GM23338 (cell line): ENCODE results near the gene TUG1. TPM values are rescaled to one million over a fixed set of nuclear protein-coding genes. Genes with fewer than 3 reads are reported as not detected.

ENCODE experiments used
- ATAC-seq: fragments of 200-7000 bp; cut with Tn5 transposase; 3 replicates; pipeline ENCODE4 v1.9.1; 2020
- DNase-seq: peaks from one replicate; pipeline ENCODE4 v3.0.0-alpha.2; 2015; ENCODE audit warnings: low spot score
- H2AFZ ChIP-seq: fragments of 200-600 bp; sonication (generic); 2 replicates; pipeline ENCODE4 v1.8.0; 2016; ENCODE audit warnings: antibody characterized with exemption, mild to moderate bottlenecking, moderate library complexity
- H3F3A ChIP-seq: fragments of 200-600 bp; sonication (generic); replicated peaks from 2 replicates; pipeline ENCODE4 v1.8.0; 2017; ENCODE audit warnings: antibody characterized with exemption, mixed run types, low read depth
- H3K27ac ChIP-seq: fragments of 200-600 bp; sonication (generic); 2 replicates; pipeline ENCODE4 v1.6.1; 2016; ENCODE audit warnings: low read depth
- H3K27me3 ChIP-seq: fragments of 200-600 bp; sonication (generic); 2 replicates; pipeline ENCODE4 v1.8.0; 2016; ENCODE audit warnings: mild to moderate bottlenecking, mixed run types, moderate library complexity; ENCODE audit not compliant: insufficient read depth
- H3K36me3 ChIP-seq: fragments of 200-600 bp; sonication (generic); 2 replicates; pipeline ENCODE4 v1.8.0; 2016; ENCODE audit warnings: mild to moderate bottlenecking; ENCODE audit not compliant: insufficient read depth
- H3K4me1 ChIP-seq: fragments of 200-600 bp; sonication (generic); 2 replicates; pipeline ENCODE4 v1.8.0; 2016; ENCODE audit warnings: mild to moderate bottlenecking, moderate library complexity; ENCODE audit not compliant: insufficient read depth
- H3K4me2 ChIP-seq: fragments of 200-600 bp; sonication (generic); 2 replicates; pipeline ENCODE4 v1.7.1; 2017; ENCODE audit warnings: mixed run types
- H3K4me3 ChIP-seq: fragments of 200-600 bp; sonication (generic); 2 replicates; pipeline ENCODE4 v1.6.1; 2016; ENCODE audit warnings: mixed run types
- H3K79me2 ChIP-seq: fragments of 200-600 bp; sonication (generic); replicated peaks from 2 replicates; pipeline ENCODE4 v1.8.0; 2017; ENCODE audit warnings: mild to moderate bottlenecking; ENCODE audit not compliant: insufficient read depth
- H3K9me2 ChIP-seq: fragments of 200-600 bp; sonication (generic); 2 replicates; pipeline ENCODE4 v1.8.0; 2017; ENCODE audit not compliant: insufficient read depth
- H4K20me1 ChIP-seq: fragments of 200-600 bp; sonication (generic); replicated peaks from 2 replicates; pipeline ENCODE4 v1.8.0; 2017; ENCODE audit warnings: mild to moderate bottlenecking; ENCODE audit not compliant: insufficient read depth
- H3K27ac Mint-ChIP-seq: 2 replicates; pipeline ENCODE4 v1.8.0; 2020; ENCODE audit warnings: inconsistent platforms, mild to moderate bottlenecking, moderate library complexity, mixed read lengths
- H3K27me3 Mint-ChIP-seq: 3 replicates; pipeline ENCODE4 v1.8.0; 2022; ENCODE audit warnings: low read depth, mild to moderate bottlenecking, moderate library complexity, mixed read lengths, inconsistent platforms; ENCODE audit not compliant: insufficient read depth, poor library complexity
- H3K36me3 Mint-ChIP-seq: 3 replicates; pipeline ENCODE4 v1.8.0; 2021; ENCODE audit warnings: low read depth, mild to moderate bottlenecking, inconsistent platforms, moderate library complexity, mixed read lengths
- H3K4me1 Mint-ChIP-seq: 3 replicates; pipeline ENCODE4 v1.8.0; 2020; ENCODE audit warnings: mild to moderate bottlenecking, inconsistent platforms, mixed read lengths
- H3K4me3 Mint-ChIP-seq: 3 replicates; pipeline ENCODE4 v1.8.0; 2021; ENCODE audit warnings: moderate library complexity, mild to moderate bottlenecking, inconsistent platforms, mixed read lengths
- H3K9me3 Mint-ChIP-seq: 3 replicates; pipeline ENCODE4 v1.8.0; 2020; ENCODE audit warnings: moderate library complexity, mild to moderate bottlenecking, inconsistent platforms, mixed read lengths
- CREB1 ChIP-seq: fragments of 250-450 bp; sonication (Bioruptor Pico); IDR thresholded peaks from 2 replicates; pipeline ENCODE4 v1.5.0; 2020; ENCODE audit warnings: low read depth, mild to moderate bottlenecking, moderate library complexity
- ETS1 ChIP-seq: IDR thresholded peaks from 2 replicates; pipeline ENCODE4 v1.6.1; 2016; ENCODE audit warnings: antibody characterized with exemption
- EZH2 ChIP-seq: fragments of 200-600 bp; sonication (generic); IDR thresholded peaks from one replicate; pipeline ENCODE4 v1.8.0; 2017; ENCODE audit warnings: antibody characterized with exemption, mild to moderate bottlenecking, low read depth; ENCODE audit not compliant: unreplicated experiment
- EZH2phosphoT487 ChIP-seq: fragments of 200-600 bp; sonication (generic); IDR thresholded peaks from one replicate; pipeline ENCODE4 v1.8.1; 2018; ENCODE audit warnings: antibody characterized with exemption; ENCODE audit not compliant: unreplicated experiment
- JUNB ChIP-seq: IDR thresholded peaks from one replicate; pipeline ENCODE4 v1.6.1; 2016; ENCODE audit warnings: antibody characterized with exemption; ENCODE audit not compliant: unreplicated experiment
- NANOG ChIP-seq: IDR thresholded peaks from 2 replicates; pipeline ENCODE4 v1.6.1; 2016; ENCODE audit warnings: antibody characterized with exemption, borderline replicate concordance
- POLR2AphosphoS5 ChIP-seq: IDR thresholded peaks from 2 replicates; pipeline ENCODE4 v1.6.1; 2016; ENCODE audit warnings: antibody characterized with exemption, low read depth
- STAT1 ChIP-seq: IDR thresholded peaks from one replicate; pipeline ENCODE4 v1.6.1; 2016; ENCODE audit warnings: antibody characterized with exemption; ENCODE audit not compliant: unreplicated experiment
- ZNF114 ChIP-seq: fragments of 250-450 bp; sonication (Bioruptor Pico); IDR thresholded peaks from 2 replicates; pipeline ENCODE4 v1.5.0; 2020; ENCODE audit warnings: mild to moderate bottlenecking, moderate library complexity
- long read RNA-seq: library from polyadenylated mRNA; unstranded; transcript quantifications from one replicate; pipeline ENCODE4 v2.0.0, GENCODE V29; 2020; ENCODE audit not compliant: unreplicated experiment
- polyA plus RNA-seq: library from polyadenylated mRNA; unstranded; fragments of >200 nt; fragmentation: Nextera tagmentation; extraction: Ambion mirVana; gene quantifications from 2 replicates; pipeline ENCODE4 v1.2.1, GENCODE V29; 2016
- total RNA-seq: library from RNA; depleted of rRNA; stranded (reverse); fragments of >200 nt; shearing (Covaris generic); gene quantifications from 2 replicates; pipeline ENCODE4 v1.2.3, GENCODE V29; 2014; rRNA removed
- TF ChIP-seq, protein P1 (sequence below): IDR thresholded peaks from one replicate; pipeline ENCODE4 v1.6.1; 2018; ENCODE audit warnings: antibody characterized with exemption; ENCODE audit not compliant: unreplicated experiment
- TF ChIP-seq, protein P2 (sequence below), 2 experiments: fragments of 200-600 bp in 1 of 2; sonication (generic) in 1 of 2; conservative IDR thresholded peaks; 2 replicates each; pipeline versions ENCODE4 v1.5.1 to v1.6.1; 2016 to 2017; ENCODE audit warnings: antibody characterized with exemption in 2 of 2, low read depth in 2 of 2, mild to moderate bottlenecking in 2 of 2, moderate library complexity in 1 of 2
- TF ChIP-seq, protein P3 (sequence below): fragments of 250-450 bp; sonication (Bioruptor Pico); IDR thresholded peaks from 2 replicates; pipeline ENCODE4 v1.5.0; 2020; ENCODE audit warnings: mild to moderate bottlenecking, moderate library complexity

TUG1 gene
- total RNA-seq, result 125 and 137 TPM in 2 replicates
- 45.1 and 58.3 TPM in 2 replicates for polyA plus RNA-seq
- long read RNA-seq, full-length matches to known transcripts, result 1 of 6 reads
- long read RNA-seq, partial matches to known transcripts, result 0 of 6 reads
- long read RNA-seq, other reads (novel, unspliced or antisense), result 5 of 6 reads

DNA sequence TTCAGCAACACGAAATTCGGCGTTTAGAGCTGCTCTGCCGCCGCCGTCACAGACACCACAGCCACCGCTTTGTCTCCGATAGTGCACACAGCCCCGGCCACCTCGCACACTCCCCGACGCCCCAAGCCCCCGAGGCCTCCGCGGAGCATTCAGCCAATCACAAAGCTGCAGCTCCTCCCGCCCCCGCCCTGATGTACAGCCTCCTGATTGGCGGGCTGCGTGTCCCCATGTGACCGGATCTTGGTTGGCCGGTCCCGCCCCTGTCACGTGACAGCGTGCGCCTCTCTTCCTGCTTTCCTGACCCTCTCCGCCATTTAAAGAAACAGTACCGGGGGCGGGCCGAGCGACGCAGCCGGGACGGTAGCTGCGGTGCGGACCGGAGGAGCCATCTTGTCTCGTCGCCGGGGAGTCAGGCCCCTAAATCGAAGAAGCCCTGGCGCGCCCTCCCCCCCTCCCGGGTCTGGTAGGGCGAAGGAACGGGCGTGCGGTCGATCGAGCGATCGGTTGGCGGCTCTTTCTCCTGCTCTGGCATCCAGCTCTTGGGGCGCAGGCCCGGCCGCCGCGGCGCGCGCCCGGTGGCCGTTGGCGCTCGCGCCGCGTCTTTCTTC is at the start of gene TUG1:
TSS of gene TUG1 (plus strand) at position 342 of the 608 bp plus-strand sequence.
- H3K27me3 Mint-ChIP-seq, result peaks cover 15% of the 10 kb centered on the region
- no peaks in the 10 kb centered on the region for H3K9me2 ChIP-seq
- peak within 1 kb of the TSS; percentile 93 for H3K4me3 Mint-ChIP-seq
- H2AFZ ChIP-seq, result no peak within 1 kb of the TSS
- H3K27ac Mint-ChIP-seq, result peak within 1 kb of the TSS; percentile 96
- H3K4me1 Mint-ChIP-seq, result peaks cover 44% of the 10 kb centered on the region
- DNase-seq (peak; percentile 99), ATAC-seq (peak; percentile 86)
- peaks cover 68% of the 10 kb centered on the region for H4K20me1 ChIP-seq
- H3K27ac ChIP-seq, result peak within 1 kb of the TSS; percentile 92
- peak within 1 kb of the TSS; percentile 77 for H3K4me3 ChIP-seq
- H3K4me2 ChIP-seq, result peak within 1 kb of the TSS; percentile 89
- H3K36me3 ChIP-seq, result peaks cover 23% of the 10 kb centered on the region; the same call in 1 of the 2 replicates
- H3F3A ChIP-seq, result no peaks in the 10 kb centered on the region
- no peak for TF ChIP-seq NANOG
- peak; percentile 57 for TF ChIP-seq CREB1 (CRISPR knock-in tag)
- TF ChIP-seq, protein P1, sequence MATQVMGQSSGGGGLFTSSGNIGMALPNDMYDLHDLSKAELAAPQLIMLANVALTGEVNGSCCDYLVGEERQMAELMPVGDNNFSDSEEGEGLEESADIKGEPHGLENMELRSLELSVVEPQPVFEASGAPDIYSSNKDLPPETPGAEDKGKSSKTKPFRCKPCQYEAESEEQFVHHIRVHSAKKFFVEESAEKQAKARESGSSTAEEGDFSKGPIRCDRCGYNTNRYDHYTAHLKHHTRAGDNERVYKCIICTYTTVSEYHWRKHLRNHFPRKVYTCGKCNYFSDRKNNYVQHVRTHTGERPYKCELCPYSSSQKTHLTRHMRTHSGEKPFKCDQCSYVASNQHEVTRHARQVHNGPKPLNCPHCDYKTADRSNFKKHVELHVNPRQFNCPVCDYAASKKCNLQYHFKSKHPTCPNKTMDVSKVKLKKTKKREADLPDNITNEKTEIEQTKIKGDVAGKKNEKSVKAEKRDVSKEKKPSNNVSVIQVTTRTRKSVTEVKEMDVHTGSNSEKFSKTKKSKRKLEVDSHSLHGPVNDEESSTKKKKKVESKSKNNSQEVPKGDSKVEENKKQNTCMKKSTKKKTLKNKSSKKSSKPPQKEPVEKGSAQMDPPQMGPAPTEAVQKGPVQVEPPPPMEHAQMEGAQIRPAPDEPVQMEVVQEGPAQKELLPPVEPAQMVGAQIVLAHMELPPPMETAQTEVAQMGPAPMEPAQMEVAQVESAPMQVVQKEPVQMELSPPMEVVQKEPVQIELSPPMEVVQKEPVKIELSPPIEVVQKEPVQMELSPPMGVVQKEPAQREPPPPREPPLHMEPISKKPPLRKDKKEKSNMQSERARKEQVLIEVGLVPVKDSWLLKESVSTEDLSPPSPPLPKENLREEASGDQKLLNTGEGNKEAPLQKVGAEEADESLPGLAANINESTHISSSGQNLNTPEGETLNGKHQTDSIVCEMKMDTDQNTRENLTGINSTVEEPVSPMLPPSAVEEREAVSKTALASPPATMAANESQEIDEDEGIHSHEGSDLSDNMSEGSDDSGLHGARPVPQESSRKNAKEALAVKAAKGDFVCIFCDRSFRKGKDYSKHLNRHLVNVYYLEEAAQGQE, result no peak
- TF ChIP-seq POLR2AphosphoS5, result peak; percentile 90
- TF ChIP-seq ZNF114 (CRISPR knock-in tag), result no peak
- TF ChIP-seq, protein P2, sequence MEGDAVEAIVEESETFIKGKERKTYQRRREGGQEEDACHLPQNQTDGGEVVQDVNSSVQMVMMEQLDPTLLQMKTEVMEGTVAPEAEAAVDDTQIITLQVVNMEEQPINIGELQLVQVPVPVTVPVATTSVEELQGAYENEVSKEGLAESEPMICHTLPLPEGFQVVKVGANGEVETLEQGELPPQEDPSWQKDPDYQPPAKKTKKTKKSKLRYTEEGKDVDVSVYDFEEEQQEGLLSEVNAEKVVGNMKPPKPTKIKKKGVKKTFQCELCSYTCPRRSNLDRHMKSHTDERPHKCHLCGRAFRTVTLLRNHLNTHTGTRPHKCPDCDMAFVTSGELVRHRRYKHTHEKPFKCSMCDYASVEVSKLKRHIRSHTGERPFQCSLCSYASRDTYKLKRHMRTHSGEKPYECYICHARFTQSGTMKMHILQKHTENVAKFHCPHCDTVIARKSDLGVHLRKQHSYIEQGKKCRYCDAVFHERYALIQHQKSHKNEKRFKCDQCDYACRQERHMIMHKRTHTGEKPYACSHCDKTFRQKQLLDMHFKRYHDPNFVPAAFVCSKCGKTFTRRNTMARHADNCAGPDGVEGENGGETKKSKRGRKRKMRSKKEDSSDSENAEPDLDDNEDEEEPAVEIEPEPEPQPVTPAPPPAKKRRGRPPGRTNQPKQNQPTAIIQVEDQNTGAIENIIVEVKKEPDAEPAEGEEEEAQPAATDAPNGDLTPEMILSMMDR (conservative IDR thresholded peaks at IDR 0.05; ENCODE audit: low read depth in 2 of 2), result no peak
- peak; percentile 21; the same call in 1 of the 2 replicates for TF ChIP-seq ETS1
- no peak for TF ChIP-seq EZH2phosphoT487
- TF ChIP-seq, protein P3, sequence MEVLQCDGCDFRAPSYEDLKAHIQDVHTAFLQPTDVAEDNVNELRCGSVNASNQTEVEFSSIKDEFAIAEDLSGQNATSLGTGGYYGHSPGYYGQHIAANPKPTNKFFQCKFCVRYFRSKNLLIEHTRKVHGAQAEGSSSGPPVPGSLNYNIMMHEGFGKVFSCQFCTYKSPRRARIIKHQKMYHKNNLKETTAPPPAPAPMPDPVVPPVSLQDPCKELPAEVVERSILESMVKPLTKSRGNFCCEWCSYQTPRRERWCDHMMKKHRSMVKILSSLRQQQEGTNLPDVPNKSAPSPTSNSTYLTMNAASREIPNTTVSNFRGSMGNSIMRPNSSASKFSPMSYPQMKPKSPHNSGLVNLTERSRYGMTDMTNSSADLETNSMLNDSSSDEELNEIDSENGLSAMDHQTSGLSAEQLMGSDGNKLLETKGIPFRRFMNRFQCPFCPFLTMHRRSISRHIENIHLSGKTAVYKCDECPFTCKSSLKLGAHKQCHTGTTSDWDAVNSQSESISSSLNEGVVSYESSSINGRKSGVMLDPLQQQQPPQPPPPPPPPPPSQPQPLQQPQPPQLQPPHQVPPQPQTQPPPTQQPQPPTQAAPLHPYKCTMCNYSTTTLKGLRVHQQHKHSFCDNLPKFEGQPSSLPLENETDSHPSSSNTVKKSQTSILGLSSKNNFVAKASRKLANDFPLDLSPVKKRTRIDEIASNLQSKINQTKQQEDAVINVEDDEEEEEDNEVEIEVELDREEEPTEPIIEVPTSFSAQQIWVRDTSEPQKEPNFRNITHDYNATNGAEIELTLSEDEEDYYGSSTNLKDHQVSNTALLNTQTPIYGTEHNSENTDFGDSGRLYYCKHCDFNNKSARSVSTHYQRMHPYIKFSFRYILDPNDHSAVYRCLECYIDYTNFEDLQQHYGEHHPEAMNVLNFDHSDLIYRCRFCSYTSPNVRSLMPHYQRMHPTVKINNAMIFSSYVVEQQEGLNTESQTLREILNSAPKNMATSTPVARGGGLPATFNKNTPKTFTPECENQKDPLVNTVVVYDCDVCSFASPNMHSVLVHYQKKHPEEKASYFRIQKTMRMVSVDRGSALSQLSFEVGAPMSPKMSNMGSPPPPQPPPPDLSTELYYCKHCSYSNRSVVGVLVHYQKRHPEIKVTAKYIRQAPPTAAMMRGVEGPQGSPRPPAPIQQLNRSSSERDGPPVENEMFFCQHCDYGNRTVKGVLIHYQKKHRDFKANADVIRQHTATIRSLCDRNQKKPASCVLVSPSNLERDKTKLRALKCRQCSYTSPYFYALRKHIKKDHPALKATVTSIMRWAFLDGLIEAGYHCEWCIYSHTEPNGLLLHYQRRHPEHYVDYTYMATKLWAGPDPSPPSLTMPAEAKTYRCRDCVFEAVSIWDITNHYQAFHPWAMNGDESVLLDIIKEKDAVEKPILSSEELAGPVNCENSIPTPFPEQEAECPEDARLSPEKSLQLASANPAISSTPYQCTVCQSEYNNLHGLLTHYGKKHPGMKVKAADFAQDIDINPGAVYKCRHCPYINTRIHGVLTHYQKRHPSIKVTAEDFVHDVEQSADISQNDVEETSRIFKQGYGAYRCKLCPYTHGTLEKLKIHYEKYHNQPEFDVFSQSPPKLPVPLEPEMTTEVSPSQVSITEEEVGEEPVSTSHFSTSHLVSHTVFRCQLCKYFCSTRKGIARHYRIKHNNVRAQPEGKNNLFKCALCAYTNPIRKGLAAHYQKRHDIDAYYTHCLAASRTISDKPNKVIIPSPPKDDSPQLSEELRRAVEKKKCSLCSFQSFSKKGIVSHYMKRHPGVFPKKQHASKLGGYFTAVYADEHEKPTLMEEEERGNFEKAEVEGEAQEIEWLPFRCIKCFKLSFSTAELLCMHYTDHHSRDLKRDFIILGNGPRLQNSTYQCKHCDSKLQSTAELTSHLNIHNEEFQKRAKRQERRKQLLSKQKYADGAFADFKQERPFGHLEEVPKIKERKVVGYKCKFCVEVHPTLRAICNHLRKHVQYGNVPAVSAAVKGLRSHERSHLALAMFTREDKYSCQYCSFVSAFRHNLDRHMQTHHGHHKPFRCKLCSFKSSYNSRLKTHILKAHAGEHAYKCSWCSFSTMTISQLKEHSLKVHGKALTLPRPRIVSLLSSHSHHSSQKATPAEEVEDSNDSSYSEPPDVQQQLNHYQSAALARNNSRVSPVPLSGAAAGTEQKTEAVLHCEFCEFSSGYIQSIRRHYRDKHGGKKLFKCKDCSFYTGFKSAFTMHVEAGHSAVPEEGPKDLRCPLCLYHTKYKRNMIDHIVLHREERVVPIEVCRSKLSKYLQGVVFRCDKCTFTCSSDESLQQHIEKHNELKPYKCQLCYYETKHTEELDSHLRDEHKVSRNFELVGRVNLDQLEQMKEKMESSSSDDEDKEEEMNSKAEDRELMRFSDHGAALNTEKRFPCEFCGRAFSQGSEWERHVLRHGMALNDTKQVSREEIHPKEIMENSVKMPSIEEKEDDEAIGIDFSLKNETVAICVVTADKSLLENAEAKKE (CRISPR knock-in tag), result no peak
- no peak for TF ChIP-seq STAT1
- TF ChIP-seq EZH2, result no peak
- no peak for TF ChIP-seq JUNB
- peaks cover 28% of the 10 kb centered on the region; the same call in 2 of the 3 replicates for H3K9me3 Mint-ChIP-seq
- H3K4me1 ChIP-seq, result peaks cover 39% of the 10 kb centered on the region
- no peaks in the 10 kb centered on the region for H3K27me3 ChIP-seq
- peaks cover 70% of the 10 kb centered on the region for H3K36me3 Mint-ChIP-seq
- H3K79me2 ChIP-seq, result peaks cover 93% of the 10 kb centered on the region
